GM12892 (cell line): Measurements from ENCODE around the gene SLC1A3.

ENCODE experiments used
- POLR2A ChIP-seq: IDR thresholded peaks from 2 replicates; pipeline ENCODE4 v1.6.1; 2011; ENCODE audit warnings: low read depth, low read length, control low read depth
- POLR2AphosphoS5 ChIP-seq: IDR thresholded peaks from 2 replicates; pipeline ENCODE4 v1.6.1; 2011; ENCODE audit warnings: low read depth, low read length, control low read depth
- TAF1 ChIP-seq: IDR thresholded peaks from 2 replicates; pipeline ENCODE4 v1.6.1; 2011; ENCODE audit warnings: low read depth, mild to moderate bottlenecking, control low read depth, low read length, borderline replicate concordance

DNA sequence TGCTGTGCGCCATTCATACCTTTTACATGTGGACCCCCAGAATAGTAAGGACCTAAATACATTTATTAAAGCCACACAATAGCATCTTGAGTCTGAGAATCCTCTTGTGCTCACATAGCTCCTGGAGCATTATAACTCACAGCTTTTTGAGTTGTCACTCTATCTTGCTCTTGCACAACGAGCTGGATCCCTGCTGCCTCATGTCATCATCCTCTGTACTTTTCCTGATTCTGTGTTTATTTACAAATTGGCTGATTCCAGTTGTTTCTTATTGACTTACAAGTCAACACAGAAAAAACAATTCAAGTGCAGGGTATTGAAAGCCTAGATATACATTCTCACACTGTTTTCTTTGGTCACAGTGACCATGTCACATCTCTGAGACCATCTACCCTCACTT, 112.9 kb downstream of the SLC1A3 start:
- TF ChIP-seq POLR2A, result no peak
- no peak for TF ChIP-seq TAF1
- no peak for TF ChIP-seq POLR2AphosphoS5
